ENCODE measurements around the gene EMSY.
A peak's percentile ranks its signal among the peaks of the same experiment; 100 is the strongest.
"Not testable (repeated sequence)": the region's sequence is repeated elsewhere in the genome, so short reads cannot be mapped to it uniquely, and the experiment has no call there.

Gene EMSY, protein sequence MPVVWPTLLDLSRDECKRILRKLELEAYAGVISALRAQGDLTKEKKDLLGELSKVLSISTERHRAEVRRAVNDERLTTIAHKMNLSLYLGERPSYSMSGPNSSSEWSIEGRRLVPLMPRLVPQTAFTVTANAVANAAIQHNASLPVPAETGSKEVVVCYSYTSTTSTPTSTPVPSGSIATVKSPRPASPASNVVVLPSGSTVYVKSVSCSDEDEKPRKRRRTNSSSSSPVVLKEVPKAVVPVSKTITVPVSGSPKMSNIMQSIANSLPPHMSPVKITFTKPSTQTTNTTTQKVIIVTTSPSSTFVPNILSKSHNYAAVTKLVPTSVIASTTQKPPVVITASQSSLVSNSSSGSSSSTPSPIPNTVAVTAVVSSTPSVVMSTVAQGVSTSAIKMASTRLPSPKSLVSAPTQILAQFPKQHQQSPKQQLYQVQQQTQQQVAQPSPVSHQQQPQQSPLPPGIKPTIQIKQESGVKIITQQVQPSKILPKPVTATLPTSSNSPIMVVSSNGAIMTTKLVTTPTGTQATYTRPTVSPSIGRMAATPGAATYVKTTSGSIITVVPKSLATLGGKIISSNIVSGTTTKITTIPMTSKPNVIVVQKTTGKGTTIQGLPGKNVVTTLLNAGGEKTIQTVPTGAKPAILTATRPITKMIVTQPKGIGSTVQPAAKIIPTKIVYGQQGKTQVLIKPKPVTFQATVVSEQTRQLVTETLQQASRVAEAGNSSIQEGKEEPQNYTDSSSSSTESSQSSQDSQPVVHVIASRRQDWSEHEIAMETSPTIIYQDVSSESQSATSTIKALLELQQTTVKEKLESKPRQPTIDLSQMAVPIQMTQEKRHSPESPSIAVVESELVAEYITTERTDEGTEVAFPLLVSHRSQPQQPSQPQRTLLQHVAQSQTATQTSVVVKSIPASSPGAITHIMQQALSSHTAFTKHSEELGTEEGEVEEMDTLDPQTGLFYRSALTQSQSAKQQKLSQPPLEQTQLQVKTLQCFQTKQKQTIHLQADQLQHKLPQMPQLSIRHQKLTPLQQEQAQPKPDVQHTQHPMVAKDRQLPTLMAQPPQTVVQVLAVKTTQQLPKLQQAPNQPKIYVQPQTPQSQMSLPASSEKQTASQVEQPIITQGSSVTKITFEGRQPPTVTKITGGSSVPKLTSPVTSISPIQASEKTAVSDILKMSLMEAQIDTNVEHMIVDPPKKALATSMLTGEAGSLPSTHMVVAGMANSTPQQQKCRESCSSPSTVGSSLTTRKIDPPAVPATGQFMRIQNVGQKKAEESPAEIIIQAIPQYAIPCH (N-terminal part only)

DNA sequence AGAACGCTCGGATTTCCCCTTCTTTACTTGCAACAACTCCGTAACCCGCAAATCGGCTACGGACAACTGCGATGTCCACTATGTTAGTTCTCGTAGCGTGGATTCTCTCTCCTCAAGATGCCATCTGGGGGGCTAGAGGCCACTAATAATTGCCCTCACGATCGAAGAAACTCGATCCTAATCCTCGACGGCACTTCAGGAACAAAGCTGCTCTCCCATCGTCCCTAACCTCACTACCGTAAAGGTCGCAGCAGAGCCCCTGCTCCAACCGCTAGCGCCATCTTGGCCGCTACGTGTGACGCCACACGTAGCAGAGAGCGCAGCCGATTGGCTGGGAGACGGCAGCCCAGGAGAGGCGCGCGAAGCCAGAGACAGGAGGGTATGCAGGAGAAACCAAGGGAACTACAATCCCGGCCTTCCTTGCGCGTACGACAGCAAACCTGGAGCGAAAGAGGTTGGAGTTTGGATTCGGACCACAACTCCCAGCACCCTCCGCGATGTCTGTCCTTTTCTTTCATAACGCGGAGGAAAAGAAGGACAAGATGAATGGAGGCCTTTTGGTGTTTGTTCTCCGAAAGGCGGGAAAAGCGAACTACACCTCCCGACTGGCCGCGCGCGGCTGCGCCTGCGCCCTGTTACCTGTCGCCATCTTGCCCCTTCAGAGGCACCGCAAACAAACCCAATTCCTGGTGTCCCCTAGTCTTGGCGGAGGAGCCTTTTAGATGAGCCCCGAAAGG lies at the start of gene EMSY:
TSS of gene EMSY (plus strand) at position 635 of the 737 bp plus-strand sequence. CDS start 1,921 bp downstream, outside the sequence.
- DNase-seq = peak; percentile 98 to 100

DNA sequence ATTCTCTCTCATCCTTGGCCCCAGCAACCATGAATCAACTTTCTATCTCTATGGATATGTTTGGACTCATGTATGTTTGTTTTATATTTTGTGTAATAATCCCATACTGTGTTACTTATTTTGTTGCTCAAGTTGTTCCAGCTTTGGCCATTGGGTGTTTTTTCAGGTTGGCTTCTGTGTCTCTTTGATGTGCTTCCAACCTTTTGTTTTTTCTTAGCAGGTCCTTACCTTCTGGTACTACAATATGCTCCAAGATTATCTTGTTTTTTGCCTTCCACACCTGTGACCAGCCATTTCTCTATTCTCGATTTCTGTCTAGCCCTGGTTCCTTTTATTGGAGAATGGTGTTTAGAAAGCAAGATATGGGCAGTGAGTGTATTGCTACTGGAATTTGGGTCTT lies 49.5 kb upstream of the EMSY start:
- no peak for DNase-seq

DNA sequence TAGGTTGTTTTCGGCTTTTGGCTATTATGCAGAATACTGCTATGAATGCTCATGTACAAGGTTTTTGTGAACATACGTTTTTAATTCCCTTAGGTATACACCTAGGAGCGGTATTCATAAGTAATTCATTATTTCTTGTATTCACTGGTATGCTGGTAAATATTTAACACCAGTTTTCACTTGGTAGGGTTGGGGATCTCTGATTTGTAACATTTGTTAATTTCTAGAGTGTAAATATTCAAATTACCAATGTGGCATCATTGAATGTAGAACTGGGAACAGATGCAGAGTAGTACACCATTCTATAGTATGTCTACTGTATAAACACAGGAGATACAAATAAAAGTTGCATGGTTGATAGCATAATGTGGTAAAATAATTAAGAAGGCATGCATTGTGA lies 47.4 kb upstream of the EMSY start:
- no peak for DNase-seq

DNA sequence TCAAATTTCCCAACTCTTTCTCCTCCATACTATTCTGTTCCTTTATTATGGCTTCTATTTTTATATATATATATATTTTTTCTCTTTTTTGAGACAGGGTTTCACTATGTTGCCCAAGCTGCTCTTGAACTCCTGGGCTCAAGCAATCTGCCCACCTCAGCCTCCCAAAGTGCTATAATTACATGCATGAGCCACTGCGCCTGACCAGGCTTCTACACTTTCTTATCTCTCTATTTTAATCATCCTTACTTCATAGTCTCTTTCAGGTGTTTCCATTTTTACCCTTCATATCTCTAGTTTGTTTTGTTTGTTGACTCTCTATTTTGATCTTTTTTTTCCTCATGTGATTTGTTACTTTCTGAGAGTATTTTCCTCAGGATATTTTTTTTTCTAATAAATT lies 43.9 kb upstream of the EMSY start:
- no peak for DNase-seq

- DNase-seq = not testable (repeated sequence)
These were observed 43.3 kb upstream of the EMSY start for GRCh38 chr11:76401484-76401883.

DNA sequence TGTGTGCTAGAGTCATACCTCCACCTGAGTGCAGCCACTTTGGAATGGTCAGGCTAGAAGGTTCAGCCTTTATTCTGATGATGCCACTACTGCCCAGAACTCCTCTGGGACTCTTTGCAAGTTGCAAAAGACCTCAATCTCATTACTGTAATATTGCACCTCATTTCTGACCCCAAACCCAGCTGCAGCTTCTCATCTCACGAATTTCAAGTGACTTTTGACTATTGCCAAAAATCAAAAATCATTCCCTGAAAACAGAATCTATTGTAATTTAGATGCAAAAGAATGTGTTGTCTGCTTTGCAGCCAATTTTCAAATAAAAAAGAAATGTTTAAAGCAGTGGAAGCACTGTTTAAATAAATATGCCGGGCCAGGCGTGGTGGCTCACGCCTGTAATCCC lies 38.5 kb upstream of the EMSY start:
- DNase-seq = no peak

- DNase-seq = no peak
These were observed 36.5 kb upstream of the EMSY start for GRCh38 chr11:76408171-76408965.

DNA sequence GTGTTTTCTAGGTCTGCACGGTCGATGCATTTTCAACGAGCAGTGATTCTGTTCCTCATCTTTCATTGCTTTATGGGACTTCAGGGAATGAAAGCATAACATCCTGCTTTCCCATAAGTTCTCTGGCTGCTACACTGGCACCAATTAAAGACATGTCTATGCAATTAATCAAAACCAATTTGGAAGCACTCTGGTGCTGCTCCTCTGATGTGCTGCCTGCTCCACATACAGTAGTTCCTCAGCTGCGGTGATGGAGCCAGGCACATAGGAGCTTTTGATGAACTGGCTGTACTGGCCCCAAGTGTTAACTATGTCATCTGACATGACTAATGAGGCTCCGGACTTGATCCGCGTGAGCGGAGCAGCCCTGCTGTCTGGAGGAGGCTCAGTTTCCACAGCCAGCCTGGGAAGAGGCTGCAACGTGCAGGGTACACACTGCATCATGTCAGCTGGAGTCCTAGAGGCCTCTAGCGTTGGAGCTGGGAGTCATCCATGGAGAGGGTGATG lies 33.9 kb upstream of the EMSY start:
- no peak for DNase-seq

GRCh38 chr11:76415073-76415472 lies 29.7 kb upstream of the EMSY start:
- DNase-seq = no peak

GRCh38 chr11:76419896-76420295 lies 24.9 kb upstream of the EMSY start:
- no peak for DNase-seq

DNA sequence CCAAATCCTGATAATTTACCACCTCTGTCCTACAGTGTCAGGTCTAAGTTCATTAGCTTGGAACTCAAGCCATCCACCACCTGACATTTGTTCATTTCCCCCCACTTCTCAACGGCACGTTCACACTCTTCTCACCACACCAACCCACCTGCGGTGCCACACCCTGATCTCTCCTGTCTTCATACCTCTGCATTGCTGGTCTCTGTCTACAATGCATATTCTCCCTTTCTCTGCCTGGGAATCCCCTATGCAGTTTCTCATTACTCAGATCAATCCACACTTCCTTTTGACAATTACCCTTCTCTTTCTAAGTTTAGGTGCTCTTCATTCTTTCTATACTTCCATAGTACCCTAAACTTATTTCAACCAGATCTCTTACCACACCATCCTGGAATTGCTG lies 20.4 kb upstream of the EMSY start:
- DNase-seq = no peak

- no peak for DNase-seq
These were observed 19.9 kb upstream of the EMSY start for GRCh38 chr11:76424891-76425290.

DNA sequence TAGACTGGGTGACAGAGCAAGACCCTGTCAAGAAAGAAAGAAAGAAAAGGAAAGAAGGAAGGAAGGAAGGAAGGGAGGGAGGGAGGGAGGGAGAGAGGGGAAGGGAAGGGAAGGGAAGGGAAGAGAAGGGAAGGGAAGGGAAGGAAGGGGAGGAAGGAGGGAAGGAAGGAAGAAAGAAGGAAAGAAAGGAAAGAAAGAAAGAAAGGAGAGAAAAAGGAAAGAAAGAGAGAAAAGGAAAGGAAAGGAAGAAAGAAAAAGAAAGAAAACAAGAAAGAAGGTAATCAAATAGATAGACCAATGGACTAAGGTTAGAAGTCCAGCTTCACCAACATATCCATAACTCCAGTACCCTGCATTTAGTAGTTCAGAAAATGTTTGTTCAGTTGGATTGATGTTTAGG lies 18.2 kb upstream of the EMSY start:
- no peak for DNase-seq

DNA sequence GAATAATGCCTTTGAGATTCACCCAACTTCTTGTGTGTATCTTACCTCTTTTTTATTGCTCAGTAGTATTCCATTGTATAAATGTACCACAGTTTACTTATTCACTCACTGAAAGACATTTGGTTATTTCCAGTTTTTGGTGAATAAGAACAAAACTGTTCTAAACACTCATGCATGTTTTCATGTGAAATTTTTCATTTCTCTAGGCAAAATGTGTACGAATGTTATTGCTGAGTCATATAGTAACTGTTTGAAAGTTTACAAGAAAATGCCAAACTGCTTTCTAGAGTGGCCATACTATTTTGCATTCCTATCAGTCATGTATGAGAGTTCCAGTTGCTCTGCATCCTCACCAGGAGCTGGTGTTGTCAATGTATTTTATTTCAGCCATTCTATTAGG lies 8.8 kb upstream of the EMSY start:
- no peak for DNase-seq

- no peak for DNase-seq
These were observed 1.4 kb upstream of the EMSY start for GRCh38 chr11:76443268-76443980.

- DNase-seq = no peak
These were observed 794 bp upstream of the EMSY start for GRCh38 chr11:76444065-76444383.

GRCh38 chr11:76445121-76446084 lies 585 bp downstream of the EMSY start:
- DNase-seq = peak; percentile 29 to 50

DNA sequence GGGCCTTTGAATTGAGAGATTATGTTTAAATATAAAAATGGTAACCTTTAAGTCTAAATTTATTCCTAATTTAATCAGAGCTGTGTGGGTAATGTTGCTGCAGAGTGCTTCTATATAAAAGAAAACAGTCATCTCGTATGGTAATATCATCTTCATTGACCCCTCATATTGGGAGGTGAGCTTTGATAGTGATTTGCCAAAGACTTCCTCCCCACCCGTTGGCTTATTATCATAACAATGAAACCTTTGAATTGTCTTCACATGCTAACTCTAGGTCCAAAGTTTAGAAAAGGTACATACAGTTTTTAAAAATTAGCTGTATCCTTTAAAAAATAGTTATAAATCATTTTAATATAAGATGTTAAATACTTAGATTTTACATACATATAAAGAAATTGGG lies 3.7 kb downstream of the EMSY start:
- no peak for DNase-seq

DNA sequence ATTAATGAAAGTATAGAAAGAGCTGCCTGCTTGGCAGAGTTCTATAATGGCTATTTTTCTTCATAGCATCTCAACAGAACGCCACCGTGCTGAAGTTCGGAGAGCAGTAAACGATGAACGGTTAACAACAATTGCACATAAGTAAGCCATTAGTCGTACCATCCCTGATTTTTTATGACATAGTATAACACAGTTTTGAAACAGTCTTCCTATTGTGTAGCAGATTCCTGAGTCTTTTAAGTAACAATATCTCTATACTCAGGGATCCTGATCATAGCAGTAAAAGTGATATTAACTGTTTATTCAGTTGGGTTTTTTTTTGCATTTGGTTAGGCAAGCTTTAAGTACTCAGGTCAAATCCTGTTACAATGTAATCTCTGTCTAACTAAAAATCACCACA lies 8.4 kb downstream of the EMSY start:
- no peak for DNase-seq

- DNase-seq = no peak
These were observed 10.5 kb downstream of the EMSY start for GRCh38 chr11:76455331-76455730.

Data from hippocampal formation (tissue), 2 donors.